ENCODE results near the gene C1orf94. TPM values are rescaled to one million over a fixed set of nuclear protein-coding genes. Genes with fewer than 3 reads are reported as not detected.

C1orf94 gene
- total RNA-seq = not detected

GRCh38 chr1:34176830-34177603, at the start of gene C1orf94:
TSS of gene C1orf94 (plus strand) at chr1:34176907. CDS start at chr1:34177790, 883 bp downstream.
- H3K36me3 ChIP-seq (ENCODE audit: control insufficient read depth in 3 of 3, insufficient read depth in 3 of 3, low read length in 3 of 3) = no peaks in the 10 kb centered on the region
- no peaks in the 10 kb centered on the region for H3K9me3 ChIP-seq (ENCODE audit: control insufficient read depth in 3 of 3, low read length in 3 of 3)
- no peak within 1 kb of the TSS for H3K9ac ChIP-seq (ENCODE audit: low read depth in 1 of 3, low read length in 3 of 3)
- H3K4me3 ChIP-seq (ENCODE audit: low read length in 3 of 3) = no peak within 1 kb of the TSS
- H3K27ac ChIP-seq (ENCODE audit: low read depth, low read length) = no peak within 1 kb of the TSS
- peaks cover 31 to 34% (median 33%) of the 10 kb centered on the region in 3 donors for H3K27me3 ChIP-seq (ENCODE audit: control insufficient read depth in 3 of 3, insufficient read depth in 3 of 3, low read length in 3 of 3)
- H3K4me1 ChIP-seq (ENCODE audit: control insufficient read depth in 3 of 3, insufficient read depth in 3 of 3, low read length in 3 of 3) = no peaks in the 10 kb centered on the region

- H3K27ac ChIP-seq (ENCODE audit: low read depth, low read length) = no peak overlapping the region
- no peak overlapping the region for H3K4me3 ChIP-seq (ENCODE audit: low read length in 3 of 3)
- H3K9ac ChIP-seq (ENCODE audit: low read depth in 1 of 3, low read length in 3 of 3) = no peak overlapping the region
- H3K4me1 ChIP-seq (ENCODE audit: control insufficient read depth in 3 of 3, insufficient read depth in 3 of 3, low read length in 3 of 3) = no peaks in the 10 kb centered on the region
- H3K9me3 ChIP-seq (ENCODE audit: control insufficient read depth in 3 of 3, low read length in 3 of 3) = no peaks in the 10 kb centered on the region
- no peaks in the 10 kb centered on the region for H3K36me3 ChIP-seq (ENCODE audit: control insufficient read depth in 3 of 3, insufficient read depth in 3 of 3, low read length in 3 of 3)
- peaks cover 0 to 15% (median 8%) of the 10 kb centered on the region in 3 donors for H3K27me3 ChIP-seq (ENCODE audit: control insufficient read depth in 3 of 3, insufficient read depth in 3 of 3, low read length in 3 of 3)
Observed at GRCh38 chr1:34127006-34128000, 49.4 kb upstream of the C1orf94 start.

GRCh38 chr1:34128186-34128889, 48.4 kb upstream of the C1orf94 start:
- Histone ChIP-seq H3K27ac (ENCODE audit: low read depth, low read length) (no peak overlapping the region), H3K36me3 (ENCODE audit: control insufficient read depth in 3 of 3, insufficient read depth in 3 of 3, low read length in 3 of 3) (no peaks in the 10 kb centered on the region), H3K9me3 (ENCODE audit: control insufficient read depth in 3 of 3, low read length in 3 of 3) (no peaks in the 10 kb centered on the region), H3K4me3 (ENCODE audit: low read length in 3 of 3) (no peak overlapping the region), H3K4me1 (ENCODE audit: control insufficient read depth in 3 of 3, insufficient read depth in 3 of 3, low read length in 3 of 3) (no peaks in the 10 kb centered on the region), H3K27me3 (ENCODE audit: control insufficient read depth in 3 of 3, insufficient read depth in 3 of 3, low read length in 3 of 3) (peaks cover 0 to 15% (median 8%) of the 10 kb centered on the region in 3 donors), H3K9ac (ENCODE audit: low read depth in 1 of 3, low read length in 3 of 3) (no peak overlapping the region)

- Histone ChIP-seq H3K27me3 (ENCODE audit: control insufficient read depth in 3 of 3, insufficient read depth in 3 of 3, low read length in 3 of 3) (peaks cover 0 to 15% (median 8%) of the 10 kb centered on the region in 3 donors), H3K4me3 (ENCODE audit: low read length in 3 of 3) (no peak overlapping the region), H3K27ac (ENCODE audit: low read depth, low read length) (no peak overlapping the region), H3K4me1 (ENCODE audit: control insufficient read depth in 3 of 3, insufficient read depth in 3 of 3, low read length in 3 of 3) (no peaks in the 10 kb centered on the region), H3K9ac (ENCODE audit: low read depth in 1 of 3, low read length in 3 of 3) (no peak overlapping the region), H3K36me3 (ENCODE audit: control insufficient read depth in 3 of 3, insufficient read depth in 3 of 3, low read length in 3 of 3) (no peaks in the 10 kb centered on the region), H3K9me3 (ENCODE audit: control insufficient read depth in 3 of 3, low read length in 3 of 3) (no peaks in the 10 kb centered on the region)
Observed at GRCh38 chr1:34129630-34130029, 47.1 kb upstream of the C1orf94 start.

- H3K4me3 ChIP-seq (ENCODE audit: low read length in 3 of 3) = no peak overlapping the region
- H3K9me3 ChIP-seq (ENCODE audit: control insufficient read depth in 3 of 3, low read length in 3 of 3) = no peaks in the 10 kb centered on the region
- peaks cover 0 to 15% (median 8%) of the 10 kb centered on the region in 3 donors for H3K27me3 ChIP-seq (ENCODE audit: control insufficient read depth in 3 of 3, insufficient read depth in 3 of 3, low read length in 3 of 3)
- H3K36me3 ChIP-seq (ENCODE audit: control insufficient read depth in 3 of 3, insufficient read depth in 3 of 3, low read length in 3 of 3) = no peaks in the 10 kb centered on the region
- no peaks in the 10 kb centered on the region for H3K4me1 ChIP-seq (ENCODE audit: control insufficient read depth in 3 of 3, insufficient read depth in 3 of 3, low read length in 3 of 3)
- no peak overlapping the region for H3K9ac ChIP-seq (ENCODE audit: low read depth in 1 of 3, low read length in 3 of 3)
- H3K27ac ChIP-seq (ENCODE audit: low read depth, low read length) = no peak overlapping the region
Observed at GRCh38 chr1:34130306-34130705, 46.4 kb upstream of the C1orf94 start.

GRCh38 chr1:34131396-34132160, 45.1 kb upstream of the C1orf94 start:
- Histone ChIP-seq H3K4me3 (ENCODE audit: low read length in 3 of 3) (no peak overlapping the region), H3K27ac (ENCODE audit: low read depth, low read length) (no peak overlapping the region), H3K4me1 (ENCODE audit: control insufficient read depth in 3 of 3, insufficient read depth in 3 of 3, low read length in 3 of 3) (no peaks in the 10 kb centered on the region), H3K27me3 (ENCODE audit: control insufficient read depth in 3 of 3, insufficient read depth in 3 of 3, low read length in 3 of 3) (peaks cover 0 to 13% (median 8%) of the 10 kb centered on the region in 3 donors), H3K9ac (ENCODE audit: low read depth in 1 of 3, low read length in 3 of 3) (no peak overlapping the region), H3K36me3 (ENCODE audit: control insufficient read depth in 3 of 3, insufficient read depth in 3 of 3, low read length in 3 of 3) (no peaks in the 10 kb centered on the region), H3K9me3 (ENCODE audit: control insufficient read depth in 3 of 3, low read length in 3 of 3) (no peaks in the 10 kb centered on the region)

GRCh38 chr1:34132161-34132420, 44.6 kb upstream of the C1orf94 start:
- Histone ChIP-seq H3K9ac (ENCODE audit: low read depth in 1 of 3, low read length in 3 of 3) (no peak overlapping the region), H3K4me3 (ENCODE audit: low read length in 3 of 3) (no peak overlapping the region), H3K27me3 (ENCODE audit: control insufficient read depth in 3 of 3, insufficient read depth in 3 of 3, low read length in 3 of 3) (peaks cover 0 to 9% (median 8%) of the 10 kb centered on the region in 3 donors), H3K36me3 (ENCODE audit: control insufficient read depth in 3 of 3, insufficient read depth in 3 of 3, low read length in 3 of 3) (no peaks in the 10 kb centered on the region), H3K9me3 (ENCODE audit: control insufficient read depth in 3 of 3, low read length in 3 of 3) (no peaks in the 10 kb centered on the region), H3K4me1 (ENCODE audit: control insufficient read depth in 3 of 3, insufficient read depth in 3 of 3, low read length in 3 of 3) (no peaks in the 10 kb centered on the region), H3K27ac (ENCODE audit: low read depth, low read length) (no peak overlapping the region)

- H3K27me3 ChIP-seq (ENCODE audit: control insufficient read depth in 3 of 3, insufficient read depth in 3 of 3, low read length in 3 of 3) = no peaks in the 10 kb centered on the region
- H3K9me3 ChIP-seq (ENCODE audit: control insufficient read depth in 3 of 3, low read length in 3 of 3) = no peaks in the 10 kb centered on the region
- no peaks in the 10 kb centered on the region for H3K36me3 ChIP-seq (ENCODE audit: control insufficient read depth in 3 of 3, insufficient read depth in 3 of 3, low read length in 3 of 3)
- H3K27ac ChIP-seq (ENCODE audit: low read depth, low read length) = no peak overlapping the region
- no peaks in the 10 kb centered on the region for H3K4me1 ChIP-seq (ENCODE audit: control insufficient read depth in 3 of 3, insufficient read depth in 3 of 3, low read length in 3 of 3)
- H3K4me3 ChIP-seq (ENCODE audit: low read length in 3 of 3) = no peak overlapping the region
- no peak overlapping the region for H3K9ac ChIP-seq (ENCODE audit: low read depth in 1 of 3, low read length in 3 of 3)
Observed at GRCh38 chr1:34137411-34137810, 39.3 kb upstream of the C1orf94 start.

GRCh38 chr1:34140011-34140676, 36.6 kb upstream of the C1orf94 start:
- no peak overlapping the region for H3K27ac ChIP-seq (ENCODE audit: low read depth, low read length)
- H3K9me3 ChIP-seq (ENCODE audit: control insufficient read depth in 3 of 3, low read length in 3 of 3) = no peaks in the 10 kb centered on the region
- peaks cover 0 to 9% (median 0%) of the 10 kb centered on the region in 3 donors for H3K27me3 ChIP-seq (ENCODE audit: control insufficient read depth in 3 of 3, insufficient read depth in 3 of 3, low read length in 3 of 3)

More at GRCh38 chr1:34140011-34140676, 36.6 kb upstream of the C1orf94 start:
- no peak overlapping the region for H3K4me3 ChIP-seq (ENCODE audit: low read length in 3 of 3)
- H3K9ac ChIP-seq (ENCODE audit: low read depth in 1 of 3, low read length in 3 of 3) = no peak overlapping the region
- H3K36me3 ChIP-seq (ENCODE audit: control insufficient read depth in 3 of 3, insufficient read depth in 3 of 3, low read length in 3 of 3) = no peaks in the 10 kb centered on the region
- H3K4me1 ChIP-seq (ENCODE audit: control insufficient read depth in 3 of 3, insufficient read depth in 3 of 3, low read length in 3 of 3) = no peaks in the 10 kb centered on the region
